ENCODE results near the gene TMEM164. TPM values are rescaled to one million over a fixed set of nuclear protein-coding genes. Genes with fewer than 3 reads are reported as not detected.
"Not testable (repeated sequence)": the region's sequence is repeated elsewhere in the genome, so short reads cannot be mapped to it uniquely, and the experiment has no call there.

TMEM164 gene
- total and polyA plus RNA-seq, 7 donors, result 14.5 to 42.4 (median 31.7) TPM

DNA sequence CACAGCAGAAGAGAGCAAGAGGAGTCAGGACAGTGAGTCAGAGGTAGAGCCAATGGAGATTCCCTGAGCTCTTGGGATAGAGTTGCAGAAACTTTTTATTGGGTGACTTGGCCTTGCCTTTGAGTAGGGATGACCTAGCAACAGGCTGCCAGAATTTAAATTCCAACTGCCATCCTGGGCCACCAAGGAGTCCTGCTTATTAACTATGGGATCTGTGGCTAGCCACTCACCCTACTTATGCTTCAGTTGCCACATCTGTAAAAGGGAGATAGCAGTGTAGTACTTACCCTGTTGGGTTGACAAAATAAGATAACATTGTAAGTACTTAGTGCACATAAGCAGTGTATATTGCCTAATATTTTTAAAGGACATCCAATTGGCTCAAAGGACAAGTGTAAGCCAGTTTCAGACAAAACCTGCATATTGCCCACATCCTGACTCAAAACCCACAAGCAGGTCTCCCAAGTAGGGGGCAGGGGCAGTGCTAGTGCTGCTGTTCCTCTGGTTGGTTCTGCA is 43.5 kb upstream of the TMEM164 start:
- ATAC-seq (peak; percentile 49 to 65 (median 59)), DNase-seq (no peak)
- H3K27me3 ChIP-seq (ENCODE audit: insufficient read depth in 3 of 3, low read length in 2 of 3), result peaks cover 0 to 5% (median 0%) of the 10 kb centered on the region in 3 donors
- no peaks in the 10 kb centered on the region for H3K4me1 ChIP-seq
- intact Hi-C loops (cut with DNase I), result loop anchor here in 1 of 2 donors (5.0 kb wide), 1 partner anchor 43 kb away; the partner anchor contains the start of gene TMEM164
- TF ChIP-seq, protein P1, sequence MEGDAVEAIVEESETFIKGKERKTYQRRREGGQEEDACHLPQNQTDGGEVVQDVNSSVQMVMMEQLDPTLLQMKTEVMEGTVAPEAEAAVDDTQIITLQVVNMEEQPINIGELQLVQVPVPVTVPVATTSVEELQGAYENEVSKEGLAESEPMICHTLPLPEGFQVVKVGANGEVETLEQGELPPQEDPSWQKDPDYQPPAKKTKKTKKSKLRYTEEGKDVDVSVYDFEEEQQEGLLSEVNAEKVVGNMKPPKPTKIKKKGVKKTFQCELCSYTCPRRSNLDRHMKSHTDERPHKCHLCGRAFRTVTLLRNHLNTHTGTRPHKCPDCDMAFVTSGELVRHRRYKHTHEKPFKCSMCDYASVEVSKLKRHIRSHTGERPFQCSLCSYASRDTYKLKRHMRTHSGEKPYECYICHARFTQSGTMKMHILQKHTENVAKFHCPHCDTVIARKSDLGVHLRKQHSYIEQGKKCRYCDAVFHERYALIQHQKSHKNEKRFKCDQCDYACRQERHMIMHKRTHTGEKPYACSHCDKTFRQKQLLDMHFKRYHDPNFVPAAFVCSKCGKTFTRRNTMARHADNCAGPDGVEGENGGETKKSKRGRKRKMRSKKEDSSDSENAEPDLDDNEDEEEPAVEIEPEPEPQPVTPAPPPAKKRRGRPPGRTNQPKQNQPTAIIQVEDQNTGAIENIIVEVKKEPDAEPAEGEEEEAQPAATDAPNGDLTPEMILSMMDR (IDR thresholded peaks at IDR 0.05), result no peak
- no peak overlapping the region for H3K27ac ChIP-seq
- H3K9me3 ChIP-seq, result no peaks in the 10 kb centered on the region
- H3K4me3 ChIP-seq, result no peak overlapping the region
- no peaks in the 10 kb centered on the region for H3K36me3 ChIP-seq (ENCODE audit: insufficient read depth in 1 of 2, low read depth in 1 of 2)

DNA sequence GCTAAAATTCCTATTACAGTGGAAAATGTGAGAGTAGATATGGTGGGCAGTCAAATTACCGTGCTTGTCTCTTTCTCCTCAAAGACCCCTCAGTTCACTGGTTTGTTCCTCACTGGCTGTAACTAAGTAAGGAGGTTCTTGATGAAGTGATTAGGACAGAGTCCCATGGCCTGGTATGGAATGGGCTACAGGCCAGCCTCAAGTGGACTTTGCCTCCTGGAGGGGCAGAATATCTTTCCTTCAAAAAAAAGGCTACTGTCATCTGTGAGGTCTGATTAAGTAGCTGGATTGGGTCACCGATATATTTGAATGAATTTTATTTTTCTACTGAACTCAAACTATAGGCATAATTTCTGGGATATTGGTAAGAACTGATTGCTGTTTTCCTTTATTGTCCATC is 38.5 kb upstream of the TMEM164 start:
- intact Hi-C loops (cut with DNase I), result no loop called here
- ATAC-seq (no peak), DNase-seq (no peak)
- H3K27ac ChIP-seq, result no peak overlapping the region
- H3K4me1 ChIP-seq, result no peaks in the 10 kb centered on the region
- no peaks in the 10 kb centered on the region for H3K9me3 ChIP-seq
- H3K27me3 ChIP-seq (ENCODE audit: insufficient read depth in 3 of 3, low read length in 2 of 3), result peaks cover 0 to 5% (median 0%) of the 10 kb centered on the region in 3 donors
- TF ChIP-seq, protein P1 (IDR thresholded peaks at IDR 0.05), result no peak
- no peak overlapping the region for H3K4me3 ChIP-seq
- 71 to 97% (median 97%) methylated on average over 2 of the region's 2 CpGs for WGBS, 3 donors
- no peaks in the 10 kb centered on the region for H3K36me3 ChIP-seq (ENCODE audit: insufficient read depth in 1 of 2, low read depth in 1 of 2)

DNA sequence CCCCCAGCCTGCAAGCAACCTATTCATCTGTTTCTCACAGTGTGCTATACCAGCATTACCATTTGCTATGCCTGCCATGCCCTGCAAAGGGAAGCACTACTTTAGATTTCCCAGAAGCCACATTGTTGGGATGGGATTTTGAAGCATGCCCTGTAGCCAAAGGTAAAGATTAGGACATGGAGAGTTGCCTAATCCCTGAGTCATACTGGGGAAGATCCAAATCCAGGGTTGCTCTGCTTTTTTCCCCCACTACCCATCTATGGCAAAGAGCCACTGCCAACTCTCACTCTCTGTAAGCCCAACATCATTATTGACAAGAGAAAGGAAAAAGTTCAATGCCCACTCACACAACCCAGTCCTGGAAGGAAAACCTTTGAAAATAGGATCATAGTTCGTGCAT is 36.7 kb upstream of the TMEM164 start:
- Histone ChIP-seq H3K27ac (no peak overlapping the region), H3K4me3 (no peak overlapping the region), H3K36me3 (ENCODE audit: insufficient read depth in 1 of 2, low read depth in 1 of 2) (no peaks in the 10 kb centered on the region), H3K9me3 (no peaks in the 10 kb centered on the region), H3K27me3 (ENCODE audit: insufficient read depth in 3 of 3, low read length in 2 of 3) (peaks cover 0 to 5% (median 0%) of the 10 kb centered on the region in 3 donors), H3K4me1 (no peaks in the 10 kb centered on the region)
- ATAC-seq (no peak), DNase-seq (no peak)
- TF ChIP-seq, protein P1 (IDR thresholded peaks at IDR 0.05), result no peak
- WGBS, 3 donors, result 61 to 87% (median 87%) methylated on average over 1 of the region's 1 CpG
- intact Hi-C loops (cut with DNase I), result no loop called here

DNA sequence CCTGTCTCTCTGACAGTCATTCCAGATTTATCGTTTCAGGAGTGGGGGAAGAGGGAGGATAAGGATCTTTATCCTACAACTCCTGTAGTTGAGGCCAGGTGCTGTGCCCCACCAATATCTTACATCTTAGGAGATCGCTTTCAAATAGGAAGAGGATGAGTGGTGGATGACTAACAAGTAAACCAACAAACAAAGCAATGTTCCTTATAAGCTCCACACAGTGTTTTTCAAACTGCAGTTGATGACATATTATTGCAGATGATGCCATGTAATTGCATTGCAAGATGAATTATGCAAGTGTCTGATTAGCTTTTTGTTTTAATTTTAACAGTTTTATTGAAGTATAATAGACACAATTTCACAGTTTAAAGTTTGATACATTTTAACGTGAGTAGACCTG is 35.8 kb upstream of the TMEM164 start:
- TF ChIP-seq, protein P1 (IDR thresholded peaks at IDR 0.05), result no peak
- Histone ChIP-seq H3K9me3 (no peaks in the 10 kb centered on the region), H3K36me3 (ENCODE audit: insufficient read depth in 1 of 2, low read depth in 1 of 2) (no peaks in the 10 kb centered on the region), H3K27ac (no peak overlapping the region), H3K4me1 (no peaks in the 10 kb centered on the region), H3K4me3 (no peak overlapping the region), H3K27me3 (ENCODE audit: insufficient read depth in 3 of 3, low read length in 2 of 3) (peaks cover 0 to 5% (median 0%) of the 10 kb centered on the region in 3 donors)
- ATAC-seq (no peak), DNase-seq (no peak)
- intact Hi-C loops (cut with DNase I), result no loop called here
- WGBS, 3 donors, result 57 to 91% (median 87%) methylated on average over 3 of the region's 3 CpGs

DNA sequence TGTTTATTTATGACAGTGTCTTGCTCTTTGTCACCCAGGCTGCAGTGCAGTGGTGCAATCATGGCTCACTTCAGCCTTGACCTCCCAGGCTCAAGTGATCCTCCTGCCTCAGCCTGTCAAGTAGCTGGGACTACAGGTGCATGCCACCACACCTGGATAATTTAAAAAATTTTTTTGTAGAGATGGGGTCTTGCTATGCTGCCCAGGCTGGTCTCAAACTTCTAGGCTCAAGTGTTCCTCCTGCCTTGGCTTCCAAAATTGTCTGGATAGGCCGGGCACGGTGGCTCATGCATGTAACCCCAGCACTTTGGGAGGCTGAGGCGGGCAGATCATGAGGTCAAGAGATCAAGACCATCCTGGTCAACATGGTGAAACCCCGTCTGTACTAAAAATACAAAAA is 32.1 kb upstream of the TMEM164 start:
- H3K27me3 ChIP-seq (ENCODE audit: insufficient read depth in 3 of 3, low read length in 2 of 3); H3K36me3 ChIP-seq (ENCODE audit: insufficient read depth in 1 of 2, low read depth in 1 of 2); H3K4me1 ChIP-seq; DNase-seq; H3K27ac ChIP-seq; intact Hi-C loops (cut with DNase I); ATAC-seq; H3K9me3 ChIP-seq; H3K4me3 ChIP-seq: not testable (repeated sequence)
- WGBS, 3 donors, result 87 to 98% (median 97%) methylated on average over 4 of the region's 4 CpGs
